ENCODE data around the gene WDR20.
"Not testable (repeated sequence)": the region's sequence is repeated elsewhere in the genome, so short reads cannot be mapped to it uniquely, and the experiment has no call there.

WDR20 gene

DNA sequence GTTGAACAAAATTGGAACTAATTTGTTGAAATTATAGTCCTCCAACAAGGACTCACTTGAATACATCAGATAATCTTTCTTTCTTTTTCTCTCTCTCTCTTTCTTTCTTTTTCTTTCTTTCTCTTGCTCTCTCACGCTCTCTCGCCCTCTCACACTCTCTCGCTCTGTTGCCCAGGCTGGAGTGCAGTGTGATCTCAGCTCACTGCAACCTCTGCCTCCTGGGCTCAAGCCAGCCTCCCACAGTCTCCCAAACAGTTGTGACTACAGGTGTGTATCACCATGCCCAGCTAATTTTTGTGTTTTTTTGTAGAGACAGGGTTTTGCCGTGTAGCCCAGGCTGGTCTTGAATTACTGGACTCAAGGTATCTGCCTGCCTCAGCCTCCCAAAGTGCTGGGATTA lies 22.8 kb downstream of the WDR20 start:
- no peak for TF ChIP-seq ZFX (IDR thresholded peaks at IDR 0.05; ENCODE audit: borderline replicate concordance)
- TF ChIP-seq, protein P1, sequence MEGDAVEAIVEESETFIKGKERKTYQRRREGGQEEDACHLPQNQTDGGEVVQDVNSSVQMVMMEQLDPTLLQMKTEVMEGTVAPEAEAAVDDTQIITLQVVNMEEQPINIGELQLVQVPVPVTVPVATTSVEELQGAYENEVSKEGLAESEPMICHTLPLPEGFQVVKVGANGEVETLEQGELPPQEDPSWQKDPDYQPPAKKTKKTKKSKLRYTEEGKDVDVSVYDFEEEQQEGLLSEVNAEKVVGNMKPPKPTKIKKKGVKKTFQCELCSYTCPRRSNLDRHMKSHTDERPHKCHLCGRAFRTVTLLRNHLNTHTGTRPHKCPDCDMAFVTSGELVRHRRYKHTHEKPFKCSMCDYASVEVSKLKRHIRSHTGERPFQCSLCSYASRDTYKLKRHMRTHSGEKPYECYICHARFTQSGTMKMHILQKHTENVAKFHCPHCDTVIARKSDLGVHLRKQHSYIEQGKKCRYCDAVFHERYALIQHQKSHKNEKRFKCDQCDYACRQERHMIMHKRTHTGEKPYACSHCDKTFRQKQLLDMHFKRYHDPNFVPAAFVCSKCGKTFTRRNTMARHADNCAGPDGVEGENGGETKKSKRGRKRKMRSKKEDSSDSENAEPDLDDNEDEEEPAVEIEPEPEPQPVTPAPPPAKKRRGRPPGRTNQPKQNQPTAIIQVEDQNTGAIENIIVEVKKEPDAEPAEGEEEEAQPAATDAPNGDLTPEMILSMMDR (IDR thresholded peaks at IDR 0.05), result no peak
- no peak overlapping the region for H3K27ac ChIP-seq

DNA sequence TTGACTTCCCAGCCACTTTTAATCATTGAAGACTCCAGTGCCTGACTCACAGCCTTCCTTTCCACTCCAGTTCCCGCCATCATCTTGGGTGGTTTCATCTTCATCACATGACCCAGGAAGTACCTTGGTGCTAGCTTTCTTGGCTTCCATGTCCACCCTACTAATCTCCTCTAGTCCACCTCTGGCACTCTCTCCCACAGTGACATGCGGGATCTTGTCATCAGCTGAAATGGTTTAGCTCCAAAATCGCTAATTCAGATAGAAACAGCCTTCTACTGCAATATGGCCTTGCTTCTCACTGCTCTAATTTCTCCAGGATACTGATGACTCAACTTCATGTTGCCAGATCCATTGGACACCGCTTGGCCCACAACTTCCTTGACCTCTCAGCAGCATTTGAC lies 24.5 kb downstream of the WDR20 start:
- H3K27ac ChIP-seq, result no peak overlapping the region
- TF ChIP-seq, protein P1 (IDR thresholded peaks at IDR 0.05), result no peak
- TF ChIP-seq ZFX (IDR thresholded peaks at IDR 0.05; ENCODE audit: borderline replicate concordance), result no peak

DNA sequence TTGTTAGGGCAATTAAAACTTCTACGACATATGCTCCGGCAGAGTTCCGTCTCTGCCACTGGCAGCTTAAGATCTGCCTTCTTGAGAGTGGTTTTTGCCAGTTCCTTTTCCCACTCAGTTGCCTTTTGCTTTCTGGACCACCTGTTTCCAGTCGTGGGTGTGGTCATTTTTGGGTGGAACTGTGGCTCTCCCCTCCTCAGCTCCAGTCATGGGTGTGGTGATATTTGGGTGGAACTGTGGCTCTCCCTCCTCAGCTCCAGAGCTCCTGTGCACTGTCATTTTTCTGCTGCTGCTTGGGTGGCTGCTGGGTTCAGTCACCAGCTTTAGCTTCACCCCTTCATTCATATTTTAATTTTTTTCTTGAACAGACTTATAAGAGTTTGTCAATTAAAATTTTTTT lies 25.3 kb downstream of the WDR20 start:
- H3K27ac ChIP-seq, result no peak overlapping the region
- no peak for TF ChIP-seq ZFX (IDR thresholded peaks at IDR 0.05; ENCODE audit: borderline replicate concordance)
- TF ChIP-seq, protein P1 (IDR thresholded peaks at IDR 0.05), result no peak

DNA sequence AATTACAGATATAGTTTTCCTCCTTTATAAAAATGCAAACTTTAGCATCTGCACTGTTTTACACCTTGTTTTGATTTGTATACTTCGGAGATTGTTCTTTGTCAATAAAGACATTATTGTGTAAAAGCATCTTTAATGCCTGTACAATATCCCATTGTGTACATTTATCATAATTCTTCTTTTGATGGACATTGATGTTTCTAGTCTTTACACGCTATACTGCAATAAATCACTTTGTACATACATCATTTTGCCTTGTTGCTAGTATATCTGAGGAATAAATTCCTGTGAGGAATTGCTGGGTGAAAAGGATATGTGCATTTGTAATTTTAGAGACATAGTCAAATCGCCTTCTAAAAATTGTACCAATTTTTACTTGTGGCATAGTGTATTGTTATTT lies 30.4 kb downstream of the WDR20 start:
- no peak overlapping the region for H3K27ac ChIP-seq
- no peak for TF ChIP-seq ZFX (IDR thresholded peaks at IDR 0.05; ENCODE audit: borderline replicate concordance)
- TF ChIP-seq, protein P1 (IDR thresholded peaks at IDR 0.05), result no peak

DNA sequence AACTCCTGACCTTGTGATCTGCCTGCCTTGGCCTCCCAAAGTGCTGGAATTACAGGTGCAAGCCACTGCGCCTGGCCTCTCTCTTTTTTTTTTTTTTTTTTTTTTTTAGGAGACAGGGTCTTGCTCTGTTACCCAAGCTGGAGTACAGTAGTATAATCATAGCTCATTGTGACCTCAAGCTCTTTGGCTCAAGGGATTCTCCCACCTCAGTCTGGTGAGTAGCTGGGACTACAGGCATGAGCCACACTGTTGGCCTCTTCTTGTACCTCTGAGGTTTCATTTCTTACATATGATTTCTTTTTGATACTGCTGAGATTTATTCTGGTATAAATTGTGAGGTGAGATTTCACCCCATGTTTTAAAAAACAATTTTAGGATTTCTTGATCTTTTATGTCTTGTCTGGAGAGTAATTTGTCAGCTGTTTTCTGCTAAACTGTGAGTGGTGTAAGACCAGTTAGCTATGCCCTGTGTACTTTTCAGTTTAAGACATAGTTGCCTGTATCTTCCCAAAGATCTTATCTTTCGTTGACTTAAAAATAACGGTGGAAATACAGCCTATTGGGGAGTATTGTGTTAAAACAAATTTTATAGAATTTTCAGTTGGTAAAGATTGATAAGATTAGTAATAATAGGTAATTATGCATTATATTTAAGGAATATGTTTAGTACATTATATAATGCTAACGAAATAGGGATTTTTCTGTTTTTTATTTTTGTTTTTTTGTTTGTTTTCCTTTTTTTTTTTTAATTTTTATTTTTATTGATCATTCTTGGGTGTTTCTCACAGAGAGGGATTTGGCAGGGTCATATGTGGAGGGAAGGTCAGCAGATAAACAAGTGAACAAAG lies 31.7 kb downstream of the WDR20 start:
- H3K27ac ChIP-seq, result 0 out of 2 replicates have a peak overlapping the region, but pooled peaks have one; percentile 7
- no peak for TF ChIP-seq ZFX (IDR thresholded peaks at IDR 0.05; ENCODE audit: borderline replicate concordance)
- TF ChIP-seq, protein P1 (IDR thresholded peaks at IDR 0.05), result no peak

DNA sequence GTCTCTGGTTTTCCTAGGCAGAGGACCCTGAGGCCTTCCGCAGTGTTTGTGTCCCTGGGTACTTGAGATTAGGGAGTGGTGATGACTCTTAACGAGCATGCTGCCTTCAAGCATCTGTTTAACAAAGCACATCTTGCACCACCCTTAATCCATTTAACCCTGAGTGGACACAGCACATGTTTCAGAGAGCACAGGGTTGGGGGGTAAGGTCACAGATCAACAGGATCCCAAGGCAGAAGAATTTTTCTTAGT lies 32.2 kb downstream of the WDR20 start:
- not testable (repeated sequence) for H3K27ac ChIP-seq

DNA sequence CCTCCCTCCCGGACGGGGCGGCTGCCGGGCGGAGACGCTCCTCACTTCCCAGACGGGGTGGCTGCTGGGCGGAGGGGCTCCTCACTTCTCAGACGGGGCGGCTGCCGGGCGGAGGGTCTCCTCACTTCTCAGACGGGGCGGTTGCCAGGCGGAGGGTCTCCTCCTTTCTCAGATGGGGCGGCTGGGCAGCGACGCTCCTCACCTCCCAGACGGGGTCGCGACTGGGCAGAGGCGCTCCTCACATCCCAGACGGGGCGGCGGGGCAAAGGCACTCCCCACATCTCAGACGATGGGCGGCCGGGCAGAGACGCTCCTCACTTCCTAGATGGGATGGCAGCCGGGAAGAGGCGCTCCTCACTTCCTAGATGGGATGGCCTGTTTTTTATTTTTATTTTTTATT lies 33.0 kb downstream of the WDR20 start:
- not testable (repeated sequence) for H3K27ac ChIP-seq

DNA sequence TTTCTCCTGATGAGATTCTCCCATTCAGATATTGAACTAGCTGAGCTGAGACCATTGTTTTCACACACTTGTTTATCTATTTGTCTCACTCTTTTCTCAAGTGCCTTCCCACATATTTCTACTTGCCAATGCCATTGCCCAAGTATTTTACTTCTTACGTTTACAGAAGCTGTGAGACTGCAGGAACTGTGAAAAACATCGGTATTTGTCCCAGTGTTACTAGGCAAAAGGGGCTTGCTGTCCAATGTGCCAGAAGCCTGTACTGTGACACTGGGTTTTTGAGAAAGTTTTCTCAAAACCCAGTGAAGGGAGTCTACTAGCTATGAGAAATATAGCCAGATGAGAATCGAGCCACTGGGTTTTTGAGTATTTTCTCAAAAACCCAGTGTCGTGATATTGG lies 37.5 kb downstream of the WDR20 start:
- TF ChIP-seq ZFX (IDR thresholded peaks at IDR 0.05; ENCODE audit: borderline replicate concordance), result no peak
- TF ChIP-seq, protein P1 (IDR thresholded peaks at IDR 0.05), result no peak
- no peak overlapping the region for H3K27ac ChIP-seq
